Neural cell (in vitro differentiated cells): ENCODE measurements around the gene DHRS1. TPM values are rescaled to one million over a fixed set of nuclear protein-coding genes. Genes with fewer than 3 reads are reported as not detected.

ENCODE experiments used
- H2AFZ ChIP-seq: fragments of 200-600, 300-800 bp; sonication (generic), shearing (Covaris generic); 2 replicates; pipeline ENCODE4 v1.6.0; 2014; ENCODE audit warnings: low read depth, mild to moderate bottlenecking, antibody characterized with exemption, low read length, moderate library complexity
- H3F3A ChIP-seq: fragments of 200-600 bp; shearing (Covaris generic); 2 replicates; pipeline ENCODE4 v1.6.1; 2016; ENCODE audit warnings: mild to moderate bottlenecking, moderate library complexity, mixed read lengths, antibody characterized with exemption, low read length; ENCODE audit not compliant: insufficient read depth, poor library complexity, severe bottlenecking
- H3K27ac ChIP-seq: fragments of 200-600, 300-800 bp; sonication (generic), shearing (Covaris generic); 2 replicates; pipeline ENCODE4 v1.5.1; 2014; ENCODE audit warnings: mild to moderate bottlenecking, low read length, moderate library complexity
- H3K27me3 ChIP-seq: fragments of 300-800, 200-600 bp; sonication (generic), shearing (Covaris generic); 2 replicates; pipeline ENCODE4 v1.6.0; 2014; ENCODE audit warnings: mild to moderate bottlenecking, low read depth, low read length, moderate library complexity; ENCODE audit not compliant: insufficient read depth
- H3K36me3 ChIP-seq: fragments of 300-800, 200-600 bp; sonication (generic), shearing (Covaris generic); 2 replicates; pipeline ENCODE4 v1.5.1; 2014; ENCODE audit warnings: mild to moderate bottlenecking, antibody characterized with exemption, low read length, moderate library complexity; ENCODE audit not compliant: insufficient read depth
- H3K4me2 ChIP-seq: fragments of 300-800, 200-600 bp; sonication (generic), shearing (Covaris generic); 2 replicates; pipeline ENCODE4 v1.6.0; 2014; ENCODE audit warnings: mild to moderate bottlenecking, low read length
- H3K4me3 ChIP-seq: fragments of 300-800, 200-600 bp; sonication (generic), shearing (Covaris generic); 2 replicates; pipeline ENCODE4 v1.5.1; 2014; ENCODE audit warnings: mild to moderate bottlenecking, low read length, moderate library complexity
- H3K79me2 ChIP-seq: fragments of 200-600 bp; shearing (Covaris generic); replicated peaks from 2 replicates; pipeline ENCODE4 v1.6.0; 2014; ENCODE audit warnings: mild to moderate bottlenecking, low read length, moderate library complexity; ENCODE audit not compliant: insufficient read depth
- H3K9ac ChIP-seq: fragments of 300-800, 200-600 bp; sonication (generic), shearing (Covaris generic); 2 replicates; pipeline ENCODE4 v1.6.1; 2016; ENCODE audit warnings: mild to moderate bottlenecking, low read length, mixed read lengths
- H3K9me2 ChIP-seq: fragments of 200-600 bp; shearing (Covaris generic); 2 replicates; pipeline ENCODE4 v1.6.1; 2016; ENCODE audit warnings: mild to moderate bottlenecking, low read length, mixed read lengths; ENCODE audit not compliant: insufficient read depth
- H3K9me3 ChIP-seq: fragments of 200-600, 300-800 bp; sonication (generic), shearing (Covaris generic); 2 replicates; pipeline ENCODE4 v1.6.1; 2016; ENCODE audit warnings: mild to moderate bottlenecking, mixed run types, low read length, moderate library complexity, mixed read lengths
- H4K20me1 ChIP-seq: fragments of 200-600 bp; shearing (Covaris generic); 2 replicates; pipeline ENCODE4 v1.6.1; 2016; ENCODE audit warnings: mild to moderate bottlenecking, mixed run types; ENCODE audit not compliant: insufficient read depth
- EP300 ChIP-seq: fragments of 450-650 bp; conservative IDR thresholded peaks from 2 replicates; pipeline ENCODE4 v1.6.1; 2014; ENCODE audit warnings: antibody characterized with exemption, mild to moderate bottlenecking, moderate library complexity; ENCODE audit not compliant: poor library complexity, severe bottlenecking
- EZH2 ChIP-seq: fragments of 200-600, 300-800 bp; shearing (Covaris generic), sonication (generic); IDR thresholded peaks from 2 replicates; pipeline ENCODE4 v1.6.1; 2014; ENCODE audit warnings: antibody characterized with exemption, low read length, borderline replicate concordance, mild to moderate bottlenecking; ENCODE audit not compliant: insufficient read depth, poor library complexity, severe bottlenecking
- MXI1 ChIP-seq: fragments of 450-650 bp; conservative IDR thresholded peaks from 2 replicates; pipeline ENCODE4 v1.6.1; 2014; ENCODE audit warnings: antibody characterized with exemption, mild to moderate bottlenecking; ENCODE audit not compliant: poor library complexity, severe bottlenecking
- POLR2AphosphoS5 ChIP-seq: IDR thresholded peaks from 2 replicates; pipeline ENCODE4 v1.6.1; 2012
- RAD21 ChIP-seq: fragments of 450-650 bp; conservative IDR thresholded peaks from 2 replicates; pipeline ENCODE4 v1.6.1; 2014; ENCODE audit warnings: antibody characterized with exemption, mild to moderate bottlenecking, moderate library complexity
- SMC3 ChIP-seq: fragments of 450-650 bp; conservative IDR thresholded peaks from 2 replicates; pipeline ENCODE4 v1.6.1; 2014; ENCODE audit warnings: antibody characterized with exemption, mild to moderate bottlenecking, moderate library complexity; ENCODE audit not compliant: poor library complexity
- TAF1 ChIP-seq: IDR thresholded peaks from 2 replicates; pipeline ENCODE4 v1.6.1; 2012; ENCODE audit warnings: low read depth
- polyA plus RNA-seq: library from polyadenylated mRNA; depleted of rRNA; stranded (reverse); fragments of >200 nt; gene quantifications from 2 replicates; pipeline ENCODE4 v1.2.3, GENCODE V29; 2014
- TF ChIP-seq, protein P1 (sequence below): fragments of 450-650 bp; IDR thresholded peaks from 2 replicates; pipeline ENCODE4 v1.5.1; 2014; ENCODE audit warnings: antibody characterized with exemption, mild to moderate bottlenecking, moderate library complexity; ENCODE audit not compliant: poor library complexity, severe bottlenecking
- TF ChIP-seq, protein P2 (sequence below): IDR thresholded peaks from 2 replicates; pipeline ENCODE4 v1.6.1; 2012; ENCODE audit warnings: borderline replicate concordance

DHRS1 gene
- polyA plus RNA-seq, 1 donor from 2014 or later: 6.9 TPM

DNA sequence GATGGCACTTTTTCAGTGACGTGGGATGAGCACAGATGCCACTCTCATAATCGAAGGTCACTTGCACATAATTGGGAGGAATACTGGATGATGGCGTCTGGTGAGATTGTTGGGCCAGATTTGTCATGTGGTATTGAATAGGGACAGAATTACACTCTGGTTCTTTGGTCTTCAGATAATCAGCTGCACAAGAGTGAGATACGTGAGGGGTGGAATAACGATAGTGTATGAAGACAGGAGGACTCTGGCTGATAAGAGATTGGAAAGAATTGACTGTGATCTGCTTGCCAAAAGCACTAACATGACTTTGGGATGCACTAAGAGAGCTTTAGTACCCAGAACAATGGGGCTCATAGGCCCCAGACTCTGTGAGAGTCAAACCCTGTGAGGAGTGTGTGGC lies 21.2 kb downstream of the DHRS1 start:
- H2AFZ ChIP-seq: no peak overlapping the region
- no peaks in the 10 kb centered on the region for H3K79me2 ChIP-seq
- H3K4me2 ChIP-seq: no peak overlapping the region
- H3K9me3 ChIP-seq: no peaks in the 10 kb centered on the region
- H3K27me3 ChIP-seq: no peaks in the 10 kb centered on the region
- no peak overlapping the region for H3K4me3 ChIP-seq
- no peaks in the 10 kb centered on the region for H3F3A ChIP-seq
- H3K27ac ChIP-seq: no peak overlapping the region
- TF ChIP-seq MXI1: no peak
- H4K20me1 ChIP-seq: no peaks in the 10 kb centered on the region
- H3K9me2 ChIP-seq: no peaks in the 10 kb centered on the region
- H3K36me3 ChIP-seq: no peaks in the 10 kb centered on the region
- H3K9ac ChIP-seq: no peak overlapping the region

DNA sequence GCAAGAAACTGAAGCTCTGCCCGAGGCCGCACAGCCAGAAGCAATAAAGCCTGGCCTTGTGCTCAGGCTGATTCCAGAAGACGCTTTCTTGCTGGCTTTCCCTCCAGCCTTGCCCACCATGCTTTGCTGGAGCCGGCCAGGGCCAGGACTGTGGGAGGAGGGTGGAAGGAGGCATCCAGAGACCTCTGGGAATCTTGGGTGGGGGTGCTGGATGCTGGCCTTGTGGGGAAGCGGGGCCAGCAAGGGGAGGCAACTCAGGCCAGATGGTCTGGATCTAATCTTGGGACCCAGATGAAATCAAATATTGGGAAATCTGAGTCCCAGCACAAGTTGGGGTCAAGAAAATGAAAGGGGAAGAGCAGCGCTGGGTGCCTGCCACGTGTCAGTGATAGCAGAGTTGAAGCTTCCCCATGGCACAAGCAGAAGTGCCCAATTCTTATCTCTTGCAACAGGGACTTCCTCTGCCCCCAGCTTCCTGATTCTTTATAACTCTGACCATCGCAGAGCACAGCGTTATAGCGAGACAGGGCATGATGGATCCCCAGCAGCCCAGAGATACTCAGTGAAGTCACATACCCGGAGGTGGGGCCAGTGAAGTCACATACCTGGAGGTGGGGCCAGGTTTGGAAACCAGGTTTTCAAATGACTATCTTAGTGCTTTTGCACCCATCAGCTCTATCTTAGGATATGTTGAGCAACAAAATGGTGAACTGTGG lies 21.8 kb downstream of the DHRS1 start:
- Histone ChIP-seq H3K4me3 (no peak overlapping the region), H3K27ac (no peak overlapping the region), H3F3A (no peaks in the 10 kb centered on the region), H3K9me2 (no peaks in the 10 kb centered on the region), H3K36me3 (no peaks in the 10 kb centered on the region), H3K9me3 (no peaks in the 10 kb centered on the region), H3K9ac (no peak overlapping the region), H3K27me3 (no peaks in the 10 kb centered on the region), H3K79me2 (no peaks in the 10 kb centered on the region), H4K20me1 (no peaks in the 10 kb centered on the region), H2AFZ (no peak overlapping the region), H3K4me2 (no peak overlapping the region)
- no peak for TF ChIP-seq SMC3
- TF ChIP-seq, protein P1, sequence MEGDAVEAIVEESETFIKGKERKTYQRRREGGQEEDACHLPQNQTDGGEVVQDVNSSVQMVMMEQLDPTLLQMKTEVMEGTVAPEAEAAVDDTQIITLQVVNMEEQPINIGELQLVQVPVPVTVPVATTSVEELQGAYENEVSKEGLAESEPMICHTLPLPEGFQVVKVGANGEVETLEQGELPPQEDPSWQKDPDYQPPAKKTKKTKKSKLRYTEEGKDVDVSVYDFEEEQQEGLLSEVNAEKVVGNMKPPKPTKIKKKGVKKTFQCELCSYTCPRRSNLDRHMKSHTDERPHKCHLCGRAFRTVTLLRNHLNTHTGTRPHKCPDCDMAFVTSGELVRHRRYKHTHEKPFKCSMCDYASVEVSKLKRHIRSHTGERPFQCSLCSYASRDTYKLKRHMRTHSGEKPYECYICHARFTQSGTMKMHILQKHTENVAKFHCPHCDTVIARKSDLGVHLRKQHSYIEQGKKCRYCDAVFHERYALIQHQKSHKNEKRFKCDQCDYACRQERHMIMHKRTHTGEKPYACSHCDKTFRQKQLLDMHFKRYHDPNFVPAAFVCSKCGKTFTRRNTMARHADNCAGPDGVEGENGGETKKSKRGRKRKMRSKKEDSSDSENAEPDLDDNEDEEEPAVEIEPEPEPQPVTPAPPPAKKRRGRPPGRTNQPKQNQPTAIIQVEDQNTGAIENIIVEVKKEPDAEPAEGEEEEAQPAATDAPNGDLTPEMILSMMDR: no peak
- TF ChIP-seq RAD21: no peak
- no peak for TF ChIP-seq EP300
- TF ChIP-seq POLR2AphosphoS5: no peak
- no peak for TF ChIP-seq TAF1
- TF ChIP-seq EZH2: no peak
- TF ChIP-seq, protein P2, sequence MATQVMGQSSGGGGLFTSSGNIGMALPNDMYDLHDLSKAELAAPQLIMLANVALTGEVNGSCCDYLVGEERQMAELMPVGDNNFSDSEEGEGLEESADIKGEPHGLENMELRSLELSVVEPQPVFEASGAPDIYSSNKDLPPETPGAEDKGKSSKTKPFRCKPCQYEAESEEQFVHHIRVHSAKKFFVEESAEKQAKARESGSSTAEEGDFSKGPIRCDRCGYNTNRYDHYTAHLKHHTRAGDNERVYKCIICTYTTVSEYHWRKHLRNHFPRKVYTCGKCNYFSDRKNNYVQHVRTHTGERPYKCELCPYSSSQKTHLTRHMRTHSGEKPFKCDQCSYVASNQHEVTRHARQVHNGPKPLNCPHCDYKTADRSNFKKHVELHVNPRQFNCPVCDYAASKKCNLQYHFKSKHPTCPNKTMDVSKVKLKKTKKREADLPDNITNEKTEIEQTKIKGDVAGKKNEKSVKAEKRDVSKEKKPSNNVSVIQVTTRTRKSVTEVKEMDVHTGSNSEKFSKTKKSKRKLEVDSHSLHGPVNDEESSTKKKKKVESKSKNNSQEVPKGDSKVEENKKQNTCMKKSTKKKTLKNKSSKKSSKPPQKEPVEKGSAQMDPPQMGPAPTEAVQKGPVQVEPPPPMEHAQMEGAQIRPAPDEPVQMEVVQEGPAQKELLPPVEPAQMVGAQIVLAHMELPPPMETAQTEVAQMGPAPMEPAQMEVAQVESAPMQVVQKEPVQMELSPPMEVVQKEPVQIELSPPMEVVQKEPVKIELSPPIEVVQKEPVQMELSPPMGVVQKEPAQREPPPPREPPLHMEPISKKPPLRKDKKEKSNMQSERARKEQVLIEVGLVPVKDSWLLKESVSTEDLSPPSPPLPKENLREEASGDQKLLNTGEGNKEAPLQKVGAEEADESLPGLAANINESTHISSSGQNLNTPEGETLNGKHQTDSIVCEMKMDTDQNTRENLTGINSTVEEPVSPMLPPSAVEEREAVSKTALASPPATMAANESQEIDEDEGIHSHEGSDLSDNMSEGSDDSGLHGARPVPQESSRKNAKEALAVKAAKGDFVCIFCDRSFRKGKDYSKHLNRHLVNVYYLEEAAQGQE: no peak
- TF ChIP-seq MXI1: no peak
